K562 (cell line): ENCODE measurements around the gene SCN5A. TPM values are rescaled to one million over a fixed set of nuclear protein-coding genes. Genes with fewer than 3 reads are reported as not detected.

Source experiments
- ATAC-seq: fragments of 200-7000 bp; cut with Tn5 transposase; 3 replicates; pipeline ENCODE4 v1.9.1; 2020; ENCODE audit warnings: moderate library complexity
- BruUV-seq: library from RNA; stranded (reverse); fragments of 400-500 nt; replicated peaks from 2 replicates; lab custom pipeline; 2021; lab: Mats Ljungman, UMichigan
- CTCF ChIA-PET: fragments of 300-600 bp; formaldehyde crosslinking; extraction: SDS; loops from one replicate; lab custom pipeline; 2021; ENCODE audit warnings: low intra/inter-chr PET ratio; lab: Yijun Ruan, JAX
- POLR2A ChIA-PET: fragments of 300-600, 350-650 bp; sonication (Branson Sonifier 250); formaldehyde crosslinking; extraction: SDS; loops from one replicate; lab custom pipeline; 2021; ENCODE audit warnings: antibody characterized with exemption, inconsistent platforms; lab: Yijun Ruan, JAX
- DNase-seq, 4 experiments: peaks; one replicate each; pipeline versions ENCODE4 v3.0.0 to v3.0.0-alpha.2; 2011 to 2018; ENCODE audit warnings: low spot score in 3 of 4, mixed read lengths in 3 of 4; ENCODE audit errors: extremely low read depth in 1 of 4
- FAIRE-seq: peaks from 2 replicates; lab custom pipeline; 2011; peaks lifted over from hg19 to GRCh38; lab: Jason Lieb, UNC
- H2AFZ ChIP-seq: 2 replicates; pipeline ENCODE4 v1.6.0; 2011; ENCODE audit warnings: low read depth, low read length, control low read depth, inconsistent platforms
- H3K27ac ChIP-seq: fragments of 200-600 bp; 3 replicates; pipeline ENCODE4 v1.8.0; 2011; ENCODE audit warnings: low read depth, mild to moderate bottlenecking, control low read depth, inconsistent platforms, low read length, moderate library complexity, mixed read lengths; ENCODE audit errors: extremely low read depth
- H3K27me3 ChIP-seq, 2 experiments: fragments of 300-600 bp in 1 of 2; 2 replicates in 1 of 2; 3 replicates in 1 of 2; pipeline versions ENCODE4 v1.6.0 to v1.8.0; 2011; ENCODE audit warnings: inconsistent platforms in 2 of 2, low read length in 2 of 2, mild to moderate bottlenecking in 1 of 2, mixed read lengths in 1 of 2, moderate library complexity in 1 of 2; ENCODE audit not compliant: control insufficient read depth in 2 of 2, insufficient read depth in 2 of 2
- H3K36me3 ChIP-seq: fragments of 300-600 bp; 3 replicates; pipeline ENCODE4 v1.8.0; 2011; ENCODE audit warnings: mild to moderate bottlenecking, low read length, inconsistent platforms; ENCODE audit not compliant: control insufficient read depth, insufficient read depth
- H3K4me1 ChIP-seq, 2 experiments: fragments of 200-600 bp in 1 of 2; replicated peaks in 1 of 2; 2 replicates in 1 of 2; 3 replicates in 1 of 2; pipeline versions ENCODE4 v1.5.1 to v1.8.0; 2011; ENCODE audit warnings: inconsistent platforms in 2 of 2, low read length in 2 of 2, mild to moderate bottlenecking in 1 of 2, mixed read lengths in 1 of 2, moderate library complexity in 1 of 2; ENCODE audit not compliant: control insufficient read depth in 2 of 2, insufficient read depth in 2 of 2
- H3K4me2 ChIP-seq: 2 replicates; pipeline ENCODE4 v1.6.1; 2011; ENCODE audit warnings: low read length, control low read depth, inconsistent platforms, mixed read lengths; ENCODE audit not compliant: insufficient read depth
- H3K4me3 ChIP-seq: fragments of 200-600 bp; sonication (generic), shearing (Covaris generic); 2 replicates; pipeline ENCODE4 v1.5.1; 2016; ENCODE audit warnings: control low read depth, inconsistent platforms
- H3K79me2 ChIP-seq: fragments of 200-600 bp; 3 replicates; pipeline ENCODE4 v1.8.0; 2011; ENCODE audit warnings: low read length, inconsistent platforms; ENCODE audit not compliant: control insufficient read depth, insufficient read depth
- H3K9ac ChIP-seq, 2 experiments: 2 replicates each; pipeline versions ENCODE4 v1.6.0 to v1.6.1; 2011; ENCODE audit warnings: low read depth in 2 of 2, low read length in 2 of 2, control low read depth in 1 of 2, inconsistent platforms in 1 of 2, mild to moderate bottlenecking in 1 of 2, mixed read lengths in 1 of 2; ENCODE audit not compliant: insufficient read depth in 1 of 2
- H3K9me1 ChIP-seq: one replicate; pipeline ENCODE4 v1.6.0; 2011; ENCODE audit warnings: inconsistent platforms, mild to moderate bottlenecking, low read length, moderate library complexity; ENCODE audit not compliant: control insufficient read depth, insufficient read depth
- H3K9me3 ChIP-seq: replicated peaks from 2 replicates; pipeline ENCODE4 v1.5.1; 2011; ENCODE audit warnings: low read depth, low read length, inconsistent platforms; ENCODE audit not compliant: control insufficient read depth, insufficient read depth
- H4K20me1 ChIP-seq: replicated peaks from 2 replicates; pipeline ENCODE4 v1.6.1; 2011; ENCODE audit warnings: low read length, inconsistent platforms, mixed read lengths; ENCODE audit not compliant: control insufficient read depth, insufficient read depth
- CHD2 ChIP-seq: IDR thresholded peaks from 2 replicates; pipeline ENCODE4 v1.6.1; 2011; ENCODE audit warnings: low read depth, low read length
- E2F3 ChIP-seq: fragments of 250-450 bp; sonication (Bioruptor Pico); IDR thresholded peaks from 2 replicates; pipeline ENCODE4 v1.4.0; 2020; ENCODE audit warnings: mild to moderate bottlenecking
- EHMT2 ChIP-seq: fragments of 450-650 bp; IDR thresholded peaks from 2 replicates; pipeline ENCODE4 v1.6.1; 2018; ENCODE audit warnings: antibody characterized with exemption
- ELK3 ChIP-seq: fragments of 450-650 bp; formaldehyde crosslinking; IDR thresholded peaks from 2 replicates; pipeline ENCODE4 v1.4.0; 2020; ENCODE audit warnings: mild to moderate bottlenecking
- GTF2A2 ChIP-seq: IDR thresholded peaks from 2 replicates; pipeline ENCODE4 v1.6.1; 2016; ENCODE audit warnings: mild to moderate bottlenecking, missing genetic modification characterization, missing compliant biosample characterization
- GTF2F1 ChIP-seq: IDR thresholded peaks from 2 replicates; pipeline ENCODE4 v1.6.1; 2011; ENCODE audit warnings: low read depth, low read length, improper control_type of control experiment
- HLTF ChIP-seq: fragments of 450-650 bp; IDR thresholded peaks from 2 replicates; pipeline ENCODE4 v1.6.1; 2016
- KAT7 ChIP-seq: sonication (generic); formaldehyde crosslinking; IDR thresholded peaks from 2 replicates; pipeline ENCODE4 v1.8.0; 2022; ENCODE audit warnings: missing genetic modification reagents, mild to moderate bottlenecking, borderline replicate concordance
- MAFF ChIP-seq: IDR thresholded peaks from 2 replicates; pipeline ENCODE4 v1.6.1; 2012; ENCODE audit warnings: low read length, improper control_type of control experiment
- PHF20 ChIP-seq: fragments of 450-650 bp; IDR thresholded peaks from 2 replicates; pipeline ENCODE4 v1.6.1; 2018; ENCODE audit not compliant: partially characterized antibody
- POLR3G ChIP-seq: IDR thresholded peaks from 2 replicates; pipeline ENCODE4 v1.6.1; 2011; ENCODE audit not compliant: insufficient read length, insufficient replicate concordance; ENCODE audit errors: extremely low read depth
- RBM14 ChIP-seq: fragments of 200-400 bp; formaldehyde crosslinking; IDR thresholded peaks from 2 replicates; pipeline ENCODE4 v1.6.1; 2018; ENCODE audit warnings: low read depth, mild to moderate bottlenecking, low read length, moderate library complexity, borderline replicate concordance; ENCODE audit not compliant: insufficient read depth
- SRSF1 ChIP-seq: fragments of 200-400 bp; formaldehyde crosslinking; IDR thresholded peaks from 2 replicates; pipeline ENCODE4 v1.6.1; 2017; ENCODE audit warnings: mild to moderate bottlenecking, low read depth, low read length, moderate library complexity
- TCF7 ChIP-seq: sonication (generic); IDR thresholded peaks from 2 replicates; pipeline ENCODE4 v1.6.1; 2016; ENCODE audit warnings: antibody characterized with exemption, borderline replicate concordance
- ZEB2 ChIP-seq: fragments of 450-650 bp; IDR thresholded peaks from 2 replicates; pipeline ENCODE4 v1.6.1; 2016
- ZNF282 ChIP-seq: sonication (generic); formaldehyde crosslinking; IDR thresholded peaks from 2 replicates; pipeline ENCODE4 v1.8.1; 2023; ENCODE audit warnings: missing genetic modification reagents
- ZNF3 ChIP-seq: fragments of 250-450 bp; sonication (Bioruptor Pico); IDR thresholded peaks from 2 replicates; pipeline ENCODE4 v1.5.0; 2021; ENCODE audit warnings: mild to moderate bottlenecking, moderate library complexity
- WGBS: fragments of 100-300 bp; shearing (Covaris generic); methylation state at CpG from one replicate; pipeline ENCODE4 v1.1.6; 2016; ENCODE audit warnings: low coverage, mixed read lengths; ENCODE audit not compliant: insufficient coverage; ENCODE audit errors: missing lambda C conversion rate; 5-methylcytosine and 5-hydroxymethylcytosine counted together
- in situ Hi-C: fragments of 300-500 bp; cut with MboI; formaldehyde crosslinking; loops from 4 replicates; pipeline ENCODE4 v1.15.0; 2018; ENCODE audit warnings: inconsistent platforms, mixed read lengths
- intact Hi-C: fragments of 100-400 bp; cut with micrococcal nuclease; formaldehyde crosslinking; loops from 2 replicates; pipeline ENCODE4 v1.14.2; 2022
- polyA plus RNA-seq, 8 experiments: library from polyadenylated mRNA; depleted of rRNA in 4 of 8; stranded (reverse) in 5 of 8; unstranded in 3 of 8; fragments of >200 nt; fragmentation: Nextera tagmentation in 2 of 8; fragmentation: Illumina TruSeq in 1 of 8; extraction: Ambion mirVana in 2 of 8; extraction: Trizol in 1 of 8; gene quantifications; 2 replicates each; pipeline versions ENCODE4 v1.2.1 to v1.2.3, GENCODE V29; 2011 to 2014; ENCODE audit warnings: inconsistent platforms in 1 of 8, missing spikeins in 1 of 8
- total RNA-seq, 7 experiments: library from RNA; depleted of rRNA in 6 of 7; stranded (reverse); fragments of >200 nt in 6 of 7; fragmentation: Illumina TruSeq in 2 of 7; extraction: Trizol in 2 of 7; gene quantifications; 2 replicates each; pipeline versions ENCODE4 v1.2.1 to v1.2.3, GENCODE V29; 2011 to 2021; ENCODE audit warnings: low replicate concordance in 1 of 7
- TF ChIP-seq, protein P1 (sequence below): fragments of 150-350 bp; conservative IDR thresholded peaks from 2 replicates; pipeline ENCODE4 v1.6.1; 2014; ENCODE audit warnings: low read length
- TF ChIP-seq, protein P2 (sequence below): IDR thresholded peaks from 2 replicates; pipeline ENCODE4 v1.6.1; 2012; ENCODE audit warnings: low read depth, low read length, improper control_type of control experiment, borderline replicate concordance

The SCN5A gene
- total and polyA plus RNA-seq, 9 of the 15 experiments (the other 6 are each of a cell fraction or from before 2014, with no cell fraction given) = 0.07 to 1.4 (median 0.21) TPM; not detected in 2

DNA sequence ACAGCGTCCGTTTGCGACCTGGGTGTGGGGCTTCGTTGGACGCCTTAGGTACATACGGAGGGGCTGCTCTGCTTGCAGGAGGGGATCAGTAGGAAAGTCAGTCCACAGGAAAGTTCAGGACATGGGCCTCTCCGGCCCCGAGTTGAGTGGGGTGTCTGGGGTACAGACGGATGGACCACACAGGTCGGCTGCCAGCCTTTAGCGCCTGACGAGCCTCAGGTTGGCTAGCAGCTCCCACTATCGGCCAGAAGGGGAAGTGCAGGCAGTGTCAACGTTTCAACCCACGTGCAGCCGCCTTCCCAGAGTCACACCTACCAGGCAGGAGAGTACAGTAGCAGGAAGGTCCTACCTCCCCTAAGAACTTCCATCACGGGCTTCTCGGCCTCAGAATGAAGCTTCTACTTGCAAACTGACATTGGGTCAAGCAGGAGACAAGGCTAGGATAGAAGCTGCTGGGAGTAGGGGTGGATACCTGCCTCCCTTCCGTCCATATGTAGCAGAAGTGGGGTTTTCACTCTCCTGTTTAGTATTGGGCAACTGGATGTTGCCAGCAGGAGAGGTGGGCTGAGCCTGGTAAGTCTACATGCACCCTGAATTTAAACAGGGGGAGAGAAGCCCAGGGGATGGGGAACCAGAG, 1.8 kb upstream of the SCN5A start:
- Histone ChIP-seq H3K9me3 (no peaks in the 10 kb centered on the region), H4K20me1 (peaks cover 7% of the 10 kb centered on the region; the same call in 1 of the 2 replicates), H3K36me3 (no peaks in the 10 kb centered on the region), H3K4me2 (peak overlapping the region; percentile 43), H3K4me3 (no peak overlapping the region), H3K4me1 (peaks cover 6 to 18% of the 10 kb centered on the region in 2 experiments), H3K27ac (no peak overlapping the region), H3K79me2 (no peaks in the 10 kb centered on the region), H3K9me1 (no peaks in the 10 kb centered on the region), H3K9ac (no peak overlapping the region), H2AFZ (peak overlapping the region; percentile 87), H3K27me3 (peaks cover 14 to 34% of the 10 kb centered on the region in 2 experiments; a peak in 4 of 5 replicates)
- FAIRE-seq = peak; percentile 84
- 18% methylated on average over 15 of the region's 19 CpGs for WGBS
- CTCF ChIA-PET = interaction anchor here (0.9 to 2.1 kb wide), 2 partner anchors 130 to 155 kb away, joined by 4 to 26 read pairs; partner anchors contain the start of gene EXOG
- in situ Hi-C loops (loop anchor here (5.0 to 10.0 kb wide), 2 partner anchors 126 to 534 kb away; no protein-coding TSS in a partner anchor), intact Hi-C loops (loop anchor here (1.0 to 10.0 kb wide), 4 partner anchors 130 to 516 kb away; partner anchors contain the start of genes ACAA1, EXOG and MYD88)
- BruUV-seq = no TSS peak
- peak; percentile 76 for ATAC-seq
- peak; percentile 78 to 86 (median 84) for DNase-seq
- POLR2A ChIA-PET = interaction anchor here (0.6 to 0.7 kb wide), 3 partner anchors 122 to 511 kb away, joined by 3 to 5 read pairs (median 3); no protein-coding TSS in a partner anchor
- TF ChIP-seq RBM14 (no peak), GTF2A2 (tag) (no peak), GTF2F1 (no peak), ZNF282 (CRISPR knock-in tag) (peak; percentile 64; the same call in 1 of the 2 replicates), ZEB2 (no peak), ELK3 (no peak), KAT7 (CRISPR knock-in tag) (no peak), ZNF3 (CRISPR knock-in tag) (no peak), EHMT2 (no peak), E2F3 (no peak), POLR3G (no peak), CHD2 (no peak), HLTF (no peak), TCF7 (no peak), MAFF (no peak), SRSF1 (no peak), PHF20 (no peak)
- TF ChIP-seq, protein P1, sequence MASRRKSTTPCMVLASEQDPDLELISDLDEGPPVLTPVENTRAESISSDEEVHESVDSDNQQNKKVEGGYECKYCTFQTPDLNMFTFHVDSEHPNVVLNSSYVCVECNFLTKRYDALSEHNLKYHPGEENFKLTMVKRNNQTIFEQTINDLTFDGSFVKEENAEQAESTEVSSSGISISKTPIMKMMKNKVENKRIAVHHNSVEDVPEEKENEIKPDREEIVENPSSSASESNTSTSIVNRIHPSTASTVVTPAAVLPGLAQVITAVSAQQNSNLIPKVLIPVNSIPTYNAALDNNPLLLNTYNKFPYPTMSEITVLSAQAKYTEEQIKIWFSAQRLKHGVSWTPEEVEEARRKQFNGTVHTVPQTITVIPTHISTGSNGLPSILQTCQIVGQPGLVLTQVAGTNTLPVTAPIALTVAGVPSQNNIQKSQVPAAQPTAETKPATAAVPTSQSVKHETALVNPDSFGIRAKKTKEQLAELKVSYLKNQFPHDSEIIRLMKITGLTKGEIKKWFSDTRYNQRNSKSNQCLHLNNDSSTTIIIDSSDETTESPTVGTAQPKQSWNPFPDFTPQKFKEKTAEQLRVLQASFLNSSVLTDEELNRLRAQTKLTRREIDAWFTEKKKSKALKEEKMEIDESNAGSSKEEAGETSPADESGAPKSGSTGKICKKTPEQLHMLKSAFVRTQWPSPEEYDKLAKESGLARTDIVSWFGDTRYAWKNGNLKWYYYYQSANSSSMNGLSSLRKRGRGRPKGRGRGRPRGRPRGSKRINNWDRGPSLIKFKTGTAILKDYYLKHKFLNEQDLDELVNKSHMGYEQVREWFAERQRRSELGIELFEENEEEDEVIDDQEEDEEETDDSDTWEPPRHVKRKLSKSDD = no peak
- TF ChIP-seq, protein P2, sequence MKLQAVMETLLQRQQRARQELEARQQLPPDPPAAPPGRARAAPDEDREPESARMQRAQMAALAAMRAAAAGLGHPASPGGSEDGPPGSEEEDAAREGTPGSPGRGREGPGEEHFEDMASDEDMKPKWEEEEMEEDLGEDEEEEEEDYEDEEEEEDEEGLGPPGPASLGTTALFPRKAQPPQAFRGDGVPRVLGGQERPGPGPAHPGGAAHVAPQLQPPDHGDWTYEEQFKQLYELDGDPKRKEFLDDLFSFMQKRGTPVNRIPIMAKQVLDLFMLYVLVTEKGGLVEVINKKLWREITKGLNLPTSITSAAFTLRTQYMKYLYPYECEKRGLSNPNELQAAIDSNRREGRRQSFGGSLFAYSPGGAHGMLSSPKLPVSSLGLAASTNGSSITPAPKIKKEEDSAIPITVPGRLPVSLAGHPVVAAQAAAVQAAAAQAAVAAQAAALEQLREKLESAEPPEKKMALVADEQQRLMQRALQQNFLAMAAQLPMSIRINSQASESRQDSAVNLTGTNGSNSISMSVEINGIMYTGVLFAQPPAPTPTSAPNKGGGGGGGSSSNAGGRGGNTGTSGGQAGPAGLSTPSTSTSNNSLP = no peak
